GM23248 (cell line): ENCODE measurements around the gene ANTKMT. TPM values are rescaled to one million over a fixed set of nuclear protein-coding genes. Genes with fewer than 3 reads are reported as not detected.

Source experiments
- DNase-seq: peaks from one replicate; pipeline ENCODE4 v3.0.0-alpha.2; 2015
- H2AFZ ChIP-seq: fragments of 200-600 bp; sonication (generic); 2 replicates; pipeline ENCODE4 v1.6.1; 2016; ENCODE audit warnings: antibody characterized with exemption
- H3F3A ChIP-seq: fragments of 200-600 bp; sonication (generic); 2 replicates; pipeline ENCODE4 v1.6.1; 2016; ENCODE audit warnings: mild to moderate bottlenecking, antibody characterized with exemption, mixed run types; ENCODE audit not compliant: insufficient read depth
- H3K27ac ChIP-seq: fragments of 200-600 bp; sonication (generic); 2 replicates; pipeline ENCODE4 v1.5.1; 2016; ENCODE audit warnings: mild to moderate bottlenecking
- H3K27me3 ChIP-seq: fragments of 200-600 bp; sonication (generic); replicated peaks from 2 replicates; pipeline ENCODE4 v1.6.1; 2016; ENCODE audit warnings: mild to moderate bottlenecking; ENCODE audit not compliant: insufficient read depth
- H3K36me3 ChIP-seq: fragments of 200-600 bp; sonication (generic); 2 replicates; pipeline ENCODE4 v1.6.1; 2016; ENCODE audit warnings: low read depth, mild to moderate bottlenecking
- H3K4me1 ChIP-seq: fragments of 200-600 bp; sonication (generic); 2 replicates; pipeline ENCODE4 v1.6.1; 2016; ENCODE audit warnings: mild to moderate bottlenecking; ENCODE audit not compliant: insufficient read depth
- H3K4me2 ChIP-seq: fragments of 200-600 bp; sonication (generic); one replicate; pipeline ENCODE4 v1.6.1; 2016; ENCODE audit warnings: mild to moderate bottlenecking; ENCODE audit not compliant: unreplicated experiment
- H3K4me3 ChIP-seq: fragments of 200-600 bp; sonication (generic); 2 replicates; pipeline ENCODE4 v1.5.1; 2016; ENCODE audit warnings: mild to moderate bottlenecking
- H3K79me2 ChIP-seq: fragments of 200-600 bp; sonication (generic); 2 replicates; pipeline ENCODE4 v1.6.1; 2016; ENCODE audit warnings: mild to moderate bottlenecking; ENCODE audit not compliant: insufficient read depth
- H3K9ac ChIP-seq: fragments of 200-600 bp; sonication (generic); 2 replicates; pipeline ENCODE4 v1.6.1; 2016; ENCODE audit warnings: mild to moderate bottlenecking
- H3K9me2 ChIP-seq: fragments of 200-600 bp; sonication (generic); 2 replicates; pipeline ENCODE4 v1.6.1; 2016; ENCODE audit warnings: mixed run types, mild to moderate bottlenecking, moderate library complexity; ENCODE audit not compliant: insufficient read depth
- H3K9me3 ChIP-seq: fragments of 200-600 bp; sonication (generic); one replicate; pipeline ENCODE4 v1.6.1; 2017; ENCODE audit warnings: low read depth
- H4K20me1 ChIP-seq: fragments of 200-600 bp; sonication (generic); 2 replicates; pipeline ENCODE4 v1.6.0; 2016; ENCODE audit not compliant: insufficient read depth
- EZH2 ChIP-seq: fragments of 200-600 bp; sonication (generic); IDR thresholded peaks from 2 replicates; pipeline ENCODE4 v1.6.1; 2018; ENCODE audit warnings: antibody characterized with exemption, mild to moderate bottlenecking; ENCODE audit not compliant: insufficient read depth, poor library complexity, severe bottlenecking
- EZH2phosphoT487 ChIP-seq: fragments of 200-600 bp; sonication (generic); IDR thresholded peaks from 2 replicates; pipeline ENCODE4 v1.6.1; 2018; ENCODE audit warnings: antibody characterized with exemption, moderate library complexity, mild to moderate bottlenecking, low read depth; ENCODE audit not compliant: insufficient read depth
- whole genome bisulfite sequencing, 2 experiments: methylation state at CpG; one replicate each; pipeline ENCODE4 v1.1.6; 2015 to 2017; ENCODE audit warnings: low lambda C conversion rate in 2 of 2, low coverage in 1 of 2; ENCODE audit errors: missing lambda C conversion rate in 2 of 2; 5-methylcytosine and 5-hydroxymethylcytosine counted together
- in situ Hi-C: fragments of 300-500 bp; cut with MboI; formaldehyde crosslinking; loops from 2 replicates; pipeline ENCODE4 v1.15.0; 2020
- polyA plus RNA-seq: library from polyadenylated mRNA; unstranded; fragments of >200 nt; fragmentation: Nextera tagmentation; extraction: Ambion mirVana; gene quantifications from 2 replicates; pipeline ENCODE4 v1.2.1, GENCODE V29; 2016
- total RNA-seq: library from RNA; depleted of rRNA; stranded (reverse); fragments of >200 nt; shearing (Covaris generic); gene quantifications from 2 replicates; pipeline ENCODE4 v1.2.3, GENCODE V29; 2014

Gene ANTKMT
- total and polyA plus RNA-seq, 2 experiments from 2014 or later, result 33.5 to 34.8 TPM

DNA sequence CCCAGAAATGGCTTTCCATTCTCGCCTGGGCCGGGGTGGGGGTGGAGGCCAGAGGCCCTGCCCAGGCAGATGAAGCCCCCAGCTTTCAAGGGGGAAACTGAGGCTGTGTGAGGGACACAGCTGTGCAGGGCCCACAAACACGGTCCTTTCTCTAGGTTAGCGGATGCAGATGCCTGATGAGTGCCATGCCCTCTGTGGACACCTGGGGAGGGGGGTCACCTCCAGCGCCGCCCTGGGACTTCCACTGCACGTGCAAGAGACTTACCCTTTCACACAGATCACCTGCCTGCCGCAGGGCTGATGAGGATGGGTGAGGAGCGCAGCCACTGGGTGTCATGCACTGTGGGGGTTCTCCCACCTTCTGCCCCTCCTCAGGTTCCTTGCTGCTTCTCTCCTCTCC is 2.6 kb upstream of the ANTKMT start:
- Histone ChIP-seq H3K9me3 (no peaks in the 10 kb centered on the region), H3K27ac (no peak overlapping the region), H2AFZ (no peak overlapping the region), H3K4me2 (no peak overlapping the region), H3K9me2 (no peaks in the 10 kb centered on the region), H3F3A (no peaks in the 10 kb centered on the region), H4K20me1 (no peaks in the 10 kb centered on the region), H3K36me3 (no peaks in the 10 kb centered on the region), H3K79me2 (no peaks in the 10 kb centered on the region; the same call in 1 of the 2 replicates), H3K4me3 (no peak overlapping the region), H3K4me1 (peaks cover 4% of the 10 kb centered on the region; the same call in 1 of the 2 replicates), H3K9ac (no peak overlapping the region), H3K27me3 (no peaks in the 10 kb centered on the region)
- DNase-seq, result no peak
- no peak for TF ChIP-seq EZH2phosphoT487
- no peak for TF ChIP-seq EZH2
- in situ Hi-C loops, result no loop called here
- WGBS, 2 experiments, result 95 to 98% methylated on average over 7 to 9 of the region's 9 CpGs

DNA sequence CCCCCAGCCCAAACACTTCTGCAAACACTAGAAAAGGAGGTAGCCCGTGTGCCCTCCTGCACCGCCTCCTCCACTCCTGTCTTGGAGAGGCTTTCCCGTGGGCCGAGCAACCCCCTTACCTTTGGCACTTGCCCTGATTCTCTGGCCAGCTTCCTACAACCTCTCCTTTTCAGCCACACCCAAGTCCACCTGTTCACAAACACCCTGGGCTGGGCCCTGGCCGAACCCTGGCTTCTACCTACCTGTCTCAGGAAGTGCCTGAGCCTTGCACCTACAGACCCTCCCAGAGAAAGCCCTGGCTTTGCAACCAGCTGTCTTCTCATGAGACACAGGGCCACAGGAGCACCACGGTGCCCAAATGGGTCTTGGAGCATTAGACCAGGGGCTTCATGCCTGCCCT is 2.0 kb upstream of the ANTKMT start:
- Histone ChIP-seq H3K27ac (no peak overlapping the region), H4K20me1 (no peaks in the 10 kb centered on the region), H3K4me1 (peaks cover 4% of the 10 kb centered on the region; the same call in 1 of the 2 replicates), H3K4me3 (no peak overlapping the region), H3F3A (no peaks in the 10 kb centered on the region), H2AFZ (no peak overlapping the region), H3K79me2 (no peaks in the 10 kb centered on the region; the same call in 1 of the 2 replicates), H3K36me3 (no peaks in the 10 kb centered on the region), H3K27me3 (no peaks in the 10 kb centered on the region), H3K9me3 (no peaks in the 10 kb centered on the region), H3K9ac (no peak overlapping the region), H3K9me2 (no peaks in the 10 kb centered on the region), H3K4me2 (no peak overlapping the region)
- in situ Hi-C loops, result no loop called here
- TF ChIP-seq EZH2phosphoT487 (no peak), EZH2 (no peak)
- 86 to 88% methylated on average over 6 of the region's 6 CpGs for WGBS, 2 experiments
- DNase-seq, result no peak

DNA sequence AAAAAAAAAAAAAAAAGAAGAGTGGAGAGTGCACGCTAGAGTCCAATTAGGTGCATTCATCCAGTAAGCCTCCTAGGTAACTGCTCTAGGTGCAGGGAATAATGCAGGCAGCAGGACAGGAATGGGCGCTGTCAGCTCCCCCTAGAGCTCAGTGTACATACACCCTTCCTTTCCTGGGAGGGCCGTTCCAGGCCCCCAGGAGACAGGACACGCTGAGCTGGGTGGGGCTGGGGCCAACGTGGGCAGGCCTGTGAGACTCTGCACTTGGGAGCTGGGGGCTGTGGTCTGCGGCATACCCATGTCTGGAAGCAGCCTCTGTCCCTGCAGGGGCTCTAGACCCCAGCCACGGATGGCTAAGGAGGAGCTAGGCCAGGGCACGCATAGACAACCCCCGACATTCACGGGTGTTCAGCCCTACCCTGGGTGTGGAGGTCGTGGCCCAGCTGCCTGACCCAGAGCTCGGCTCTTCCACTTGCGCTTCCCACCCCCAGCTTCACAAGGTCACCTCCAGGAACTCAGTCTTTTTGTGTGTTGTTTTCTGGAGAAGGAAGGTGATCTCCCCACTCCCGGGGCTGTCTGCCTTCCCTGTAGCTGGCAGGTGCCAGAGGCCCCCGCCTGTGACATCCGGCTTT is 1.0 kb upstream of the ANTKMT start:
- TF ChIP-seq EZH2 (no peak), EZH2phosphoT487 (no peak)
- Histone ChIP-seq H3K4me3 (peak overlapping the region; percentile 75), H4K20me1 (no peaks in the 10 kb centered on the region), H3K4me2 (peak overlapping the region; percentile 76), H3K27ac (peak overlapping the region; percentile 58), H3K4me1 (peaks cover 4% of the 10 kb centered on the region; the same call in 1 of the 2 replicates), H3F3A (no peaks in the 10 kb centered on the region), H3K36me3 (no peaks in the 10 kb centered on the region), H3K9me3 (no peaks in the 10 kb centered on the region), H3K27me3 (no peaks in the 10 kb centered on the region), H2AFZ (peak overlapping the region; percentile 72), H3K9me2 (no peaks in the 10 kb centered on the region), H3K9ac (peak overlapping the region; percentile 75), H3K79me2 (no peaks in the 10 kb centered on the region; the same call in 1 of the 2 replicates)
- in situ Hi-C loops, result no loop called here
- 10 to 18% methylated on average over 15 to 16 of the region's 16 CpGs for WGBS, 2 experiments
- peak; percentile 38 for DNase-seq

DNA sequence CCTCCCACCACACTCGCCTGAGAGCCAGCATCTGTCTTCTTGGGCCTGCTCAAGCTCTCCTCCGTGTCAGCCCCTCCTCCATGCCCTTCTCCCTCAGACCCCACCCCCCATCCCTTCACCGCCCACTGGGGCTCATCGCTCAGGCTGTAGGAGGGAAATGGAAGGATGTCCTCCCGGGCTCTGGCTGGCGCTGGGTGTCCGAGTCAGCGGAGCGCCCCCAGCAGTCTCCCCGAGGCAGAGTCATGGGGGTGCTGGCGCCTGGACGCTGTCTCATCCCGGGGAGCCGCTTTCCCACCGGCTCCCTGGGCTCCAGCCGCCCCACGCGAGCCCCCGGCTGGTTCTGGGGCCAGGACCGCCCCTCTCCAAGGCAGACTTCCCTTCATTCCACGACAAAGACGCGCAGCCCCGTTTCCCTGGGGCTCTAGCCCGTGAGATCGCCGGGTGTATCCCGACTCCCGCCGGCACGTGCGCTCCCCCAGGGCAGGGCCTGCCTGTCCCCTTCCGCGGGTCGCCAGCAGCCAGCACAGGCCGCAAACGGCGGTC is 428 bp upstream of the ANTKMT start:
- H3F3A ChIP-seq, result no peaks in the 10 kb centered on the region
- H3K9me2 ChIP-seq, result no peaks in the 10 kb centered on the region
- no peaks in the 10 kb centered on the region for H4K20me1 ChIP-seq
- no peaks in the 10 kb centered on the region; the same call in 1 of the 2 replicates for H3K79me2 ChIP-seq
- peak; percentile 74 for DNase-seq
- TF ChIP-seq EZH2phosphoT487 (no peak), EZH2 (no peak)
- H3K27ac ChIP-seq, result peak overlapping the region; percentile 58
- peak overlapping the region; percentile 75 for H3K9ac ChIP-seq
- in situ Hi-C loops, result no loop called here
- peak overlapping the region; percentile 76 for H3K4me2 ChIP-seq
- H3K27me3 ChIP-seq, result no peaks in the 10 kb centered on the region
- peak overlapping the region; percentile 72 for H2AFZ ChIP-seq
- peaks cover 4% of the 10 kb centered on the region; the same call in 1 of the 2 replicates for H3K4me1 ChIP-seq
- H3K36me3 ChIP-seq, result no peaks in the 10 kb centered on the region
- H3K4me3 ChIP-seq, result peak overlapping the region; percentile 75
- no peaks in the 10 kb centered on the region for H3K9me3 ChIP-seq
- WGBS, 2 experiments, result 0 to 1% methylated on average over 32 to 38 of the region's 38 CpGs
